ENCODE data around the gene COL4A1. TPM values are rescaled to one million over a fixed set of nuclear protein-coding genes. Genes with fewer than 3 reads are reported as not detected.

Gene COL4A1
- total RNA-seq, 1 experiment from 2014 or later: 4.8 TPM

GRCh38 chr13:110156301-110157049 is 150.5 kb downstream of the COL4A1 start:
- peaks cover 11% of the 10 kb centered on the region for H3K4me1 Mint-ChIP-seq (ENCODE audit: low read depth, unreplicated experiment)
- H3K4me3 Mint-ChIP-seq (ENCODE audit: unreplicated experiment): no peak overlapping the region
- Histone ChIP-seq H3K36me3 (ENCODE audit: control insufficient read depth, insufficient read depth, low read length) (no peaks in the 10 kb centered on the region), H3K27me3 (replicated peaks; ENCODE audit: control insufficient read depth, insufficient read depth, low read length) (no peaks in the 10 kb centered on the region), H3K4me1 (no peaks in the 10 kb centered on the region), H3K9me3 (no peaks in the 10 kb centered on the region), H3K4me3 (ENCODE audit: low read depth, low read length) (no peak overlapping the region)
- no TSS peak for BruUV-seq (replicated peaks)
- H3K36me3 Mint-ChIP-seq (ENCODE audit: insufficient read depth, unreplicated experiment): no peaks in the 10 kb centered on the region
- no peaks in the 10 kb centered on the region for H3K27me3 Mint-ChIP-seq (ENCODE audit: insufficient read depth, unreplicated experiment)
- POLR2A ChIA-PET: interaction anchor here (0.7 kb wide), 1 partner anchor 1075 kb away, joined by 3 read pairs; no protein-coding TSS in a partner anchor
- no peak for DNase-seq
- CTCF ChIA-PET: interaction anchor here (1.0 kb wide), 1 partner anchor 18 kb away, joined by 3 read pairs; no protein-coding TSS in a partner anchor
- no peaks in the 10 kb centered on the region for H3K9me3 Mint-ChIP-seq (ENCODE audit: unreplicated experiment)
- no peak for TF ChIP-seq CTCF (IDR thresholded peaks at IDR 0.05; ENCODE audit: insufficient read depth in 1 of 2, low read depth in 1 of 2, low read length in 1 of 2, severe bottlenecking in 1 of 2, unreplicated experiment in 1 of 2)
- no peak overlapping the region for H3K27ac Mint-ChIP-seq (ENCODE audit: unreplicated experiment)
- intact Hi-C loops (cut with micrococcal nuclease; ENCODE audit: unreplicated experiment): no loop called here

GRCh38 chr13:110155072-110155471 is 151.9 kb downstream of the COL4A1 start:
- intact Hi-C loops (cut with micrococcal nuclease; ENCODE audit: unreplicated experiment): no loop called here
- CTCF ChIA-PET: no interaction called here
- no peak for DNase-seq
- Mint-ChIP-seq H3K4me1 (ENCODE audit: low read depth, unreplicated experiment) (peaks cover 11% of the 10 kb centered on the region), H3K27me3 (ENCODE audit: insufficient read depth, unreplicated experiment) (no peaks in the 10 kb centered on the region), H3K36me3 (ENCODE audit: insufficient read depth, unreplicated experiment) (peaks cover 6% of the 10 kb centered on the region), H3K27ac (ENCODE audit: unreplicated experiment) (no peak overlapping the region), H3K9me3 (ENCODE audit: unreplicated experiment) (no peaks in the 10 kb centered on the region), H3K4me3 (ENCODE audit: unreplicated experiment) (no peak overlapping the region)
- H3K36me3 ChIP-seq (ENCODE audit: control insufficient read depth, insufficient read depth, low read length): no peaks in the 10 kb centered on the region
- no peaks in the 10 kb centered on the region for H3K27me3 ChIP-seq (replicated peaks; ENCODE audit: control insufficient read depth, insufficient read depth, low read length)
- BruUV-seq (replicated peaks): no TSS peak
- H3K4me1 ChIP-seq: no peaks in the 10 kb centered on the region
- no peaks in the 10 kb centered on the region for H3K9me3 ChIP-seq
- TF ChIP-seq CTCF (IDR thresholded peaks at IDR 0.05; ENCODE audit: insufficient read depth in 1 of 2, low read depth in 1 of 2, low read length in 1 of 2, severe bottlenecking in 1 of 2, unreplicated experiment in 1 of 2): no peak
- POLR2A ChIA-PET: no interaction called here
- no peak overlapping the region for H3K4me3 ChIP-seq (ENCODE audit: low read depth, low read length)

- Mint-ChIP-seq H3K27me3 (ENCODE audit: insufficient read depth, unreplicated experiment) (no peaks in the 10 kb centered on the region), H3K4me3 (ENCODE audit: unreplicated experiment) (no peak overlapping the region), H3K4me1 (ENCODE audit: low read depth, unreplicated experiment) (peaks cover 11% of the 10 kb centered on the region), H3K9me3 (ENCODE audit: unreplicated experiment) (no peaks in the 10 kb centered on the region), H3K36me3 (ENCODE audit: insufficient read depth, unreplicated experiment) (peaks cover 6% of the 10 kb centered on the region), H3K27ac (ENCODE audit: unreplicated experiment) (no peak overlapping the region)
- H3K9me3 ChIP-seq: no peaks in the 10 kb centered on the region
- no TSS peak for BruUV-seq (replicated peaks)
- TF ChIP-seq CTCF (IDR thresholded peaks at IDR 0.05; ENCODE audit: insufficient read depth in 1 of 2, low read depth in 1 of 2, low read length in 1 of 2, severe bottlenecking in 1 of 2, unreplicated experiment in 1 of 2): no peak
- DNase-seq: no peak
- ChIA-PET CTCF (interaction anchor here (0.5 kb wide), 1 partner anchor 68 kb away, joined by 3 read pairs; no protein-coding TSS in a partner anchor), POLR2A (no interaction called here)
- no peak overlapping the region for H3K4me3 ChIP-seq (ENCODE audit: low read depth, low read length)
- no peaks in the 10 kb centered on the region for H3K27me3 ChIP-seq (replicated peaks; ENCODE audit: control insufficient read depth, insufficient read depth, low read length)
- H3K4me1 ChIP-seq: no peaks in the 10 kb centered on the region
- intact Hi-C loops (cut with micrococcal nuclease; ENCODE audit: unreplicated experiment): no loop called here
- no peaks in the 10 kb centered on the region for H3K36me3 ChIP-seq (ENCODE audit: control insufficient read depth, insufficient read depth, low read length)
Measured at GRCh38 chr13:110154410-110154933, 152.5 kb downstream of the COL4A1 start.
